Measurements from ENCODE around the gene TMEM150B.

DNA sequence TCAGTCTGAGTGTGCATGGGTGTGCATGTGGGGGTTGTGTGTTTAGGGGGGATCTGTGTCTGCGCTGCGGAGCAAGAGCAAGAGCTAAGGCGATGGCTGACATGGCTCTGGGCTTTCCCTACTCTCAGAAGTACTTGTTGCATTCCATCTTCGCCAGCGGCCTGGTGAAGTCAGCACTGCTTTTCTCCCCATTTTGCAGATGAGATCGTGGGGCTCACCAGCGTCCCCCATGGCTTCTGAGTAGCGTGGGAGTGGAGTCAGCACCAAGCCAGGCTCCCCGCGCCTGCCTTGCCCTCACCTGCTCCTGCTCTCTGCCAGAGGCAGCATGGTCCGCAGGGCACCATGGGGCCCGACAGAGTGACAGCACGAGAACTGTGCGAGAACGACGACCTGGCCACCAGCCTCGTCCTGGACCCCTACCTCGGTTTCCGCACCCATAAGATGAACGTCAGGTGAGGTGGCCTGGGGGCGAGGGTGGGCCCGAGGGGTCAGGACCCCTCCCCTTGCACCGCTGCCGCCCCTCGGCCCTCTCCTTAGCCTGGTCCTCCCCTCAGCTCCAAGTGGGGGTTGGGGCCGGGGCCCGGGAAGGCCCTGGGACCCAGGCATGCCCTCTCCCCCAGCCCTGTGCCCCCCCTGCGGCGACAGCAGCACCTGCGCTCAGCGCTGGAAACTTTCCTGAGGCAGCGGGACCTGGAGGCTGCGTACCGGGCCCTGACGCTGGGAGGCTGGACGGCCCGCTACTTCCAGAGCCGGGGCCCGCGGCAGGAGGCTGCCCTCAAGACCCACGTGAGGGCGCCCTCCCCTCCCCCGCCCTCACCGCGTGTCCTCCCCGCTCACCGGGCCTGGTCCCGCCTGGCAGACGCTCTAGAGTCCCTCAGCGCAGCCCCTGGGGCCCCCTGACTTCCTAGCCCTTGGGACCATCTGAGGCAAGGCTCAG lies 16.7 kb upstream of the TMEM150B start:
- TF ChIP-seq POLR2A (IDR thresholded peaks at IDR 0.05; ENCODE audit: low read length) (no peak), GATA1 (IDR thresholded peaks at IDR 0.05; ENCODE audit: low read depth, low read length) (no peak)
